ENCODE results near the gene ELL. TPM values are rescaled to one million over a fixed set of nuclear protein-coding genes. Genes with fewer than 3 reads are reported as not detected.
"Not testable (repeated sequence)": the region's sequence is repeated elsewhere in the genome, so short reads cannot be mapped to it uniquely, and the experiment has no call there.

The ELL gene
- total RNA-seq, 1 experiment from 2014 or later, result 14.6 TPM

DNA sequence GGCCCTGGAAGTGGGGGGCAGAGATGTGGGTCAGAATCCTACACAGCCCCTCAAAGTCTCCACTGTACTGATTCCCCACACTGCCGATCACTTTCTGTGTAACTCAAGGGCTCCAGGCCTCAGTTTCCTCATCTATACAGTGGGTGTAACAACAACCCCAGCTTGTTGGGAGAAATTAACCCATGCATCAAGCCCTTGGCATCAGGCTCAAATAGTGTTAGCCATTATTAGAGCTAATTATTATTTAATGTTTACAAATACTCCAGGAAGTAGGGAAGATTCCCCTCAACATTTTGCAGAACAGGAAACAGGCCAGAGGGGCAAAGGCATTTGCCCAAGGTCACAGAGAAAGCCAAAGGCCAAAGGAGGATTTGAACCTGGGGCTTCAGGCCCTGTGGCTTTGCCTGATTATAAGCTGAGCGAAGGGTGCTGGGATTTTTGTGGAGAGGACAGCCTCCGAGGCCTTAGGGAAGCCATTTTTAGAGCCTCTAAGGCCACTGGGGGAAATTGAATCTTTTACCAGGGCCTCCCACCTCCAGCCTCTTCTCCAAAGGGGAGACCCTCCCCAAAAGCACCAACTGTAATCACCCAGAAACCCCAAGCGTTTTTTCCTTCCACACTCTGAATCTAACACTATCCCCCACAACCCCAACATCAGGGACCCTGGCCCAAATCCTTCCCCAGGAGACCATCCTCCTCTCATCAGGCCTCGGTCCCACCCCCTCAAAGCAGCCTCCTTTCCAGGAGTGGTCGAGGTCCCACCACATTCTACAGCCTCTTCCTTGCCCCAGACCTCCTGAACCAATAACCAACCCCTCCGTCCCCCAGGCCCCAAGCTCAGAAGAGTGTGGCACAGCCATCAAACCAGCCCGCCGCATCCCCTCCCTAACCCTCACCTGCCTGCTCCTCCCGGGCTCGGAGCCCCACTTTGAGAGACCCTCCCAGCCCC is 20.4 kb upstream of the ELL start:
- no peaks in the 10 kb centered on the region for H3K27me3 ChIP-seq (ENCODE audit: insufficient read depth, low read depth)
- peaks cover 24% of the 10 kb centered on the region for H3K36me3 ChIP-seq (ENCODE audit: low read depth)
- BruUV-seq (replicated peaks), result no TSS peak
- no peaks in the 10 kb centered on the region for H4K20me1 ChIP-seq (ENCODE audit: insufficient read depth)
- intact Hi-C loops (cut with micrococcal nuclease; ENCODE audit: unreplicated experiment), result no loop called here
- ChIA-PET POLR2A (ENCODE audit: unreplicated experiment) (interaction anchor here (0.6 kb wide), 1 partner anchor 249 kb away, joined by 12 read pairs; no protein-coding TSS in a partner anchor), CTCF (interaction anchor here (0.6 kb wide), 1 partner anchor 152 kb away, joined by 5 read pairs; no protein-coding TSS in a partner anchor)
- H3K9me2 ChIP-seq (ENCODE audit: insufficient read depth), result no peaks in the 10 kb centered on the region
- H3K9me3 ChIP-seq (ENCODE audit: insufficient read depth, low read depth), result no peaks in the 10 kb centered on the region
- peak overlapping the region; percentile 70; the same call in 1 of the 2 replicates for H2AFZ ChIP-seq
- H3K4me3 ChIP-seq, result peak overlapping the region; percentile 86
- H3K27ac ChIP-seq, result no peak overlapping the region
- peaks cover 17% of the 10 kb centered on the region for H3K79me2 ChIP-seq (ENCODE audit: low read depth)
- TF ChIP-seq, protein P1, sequence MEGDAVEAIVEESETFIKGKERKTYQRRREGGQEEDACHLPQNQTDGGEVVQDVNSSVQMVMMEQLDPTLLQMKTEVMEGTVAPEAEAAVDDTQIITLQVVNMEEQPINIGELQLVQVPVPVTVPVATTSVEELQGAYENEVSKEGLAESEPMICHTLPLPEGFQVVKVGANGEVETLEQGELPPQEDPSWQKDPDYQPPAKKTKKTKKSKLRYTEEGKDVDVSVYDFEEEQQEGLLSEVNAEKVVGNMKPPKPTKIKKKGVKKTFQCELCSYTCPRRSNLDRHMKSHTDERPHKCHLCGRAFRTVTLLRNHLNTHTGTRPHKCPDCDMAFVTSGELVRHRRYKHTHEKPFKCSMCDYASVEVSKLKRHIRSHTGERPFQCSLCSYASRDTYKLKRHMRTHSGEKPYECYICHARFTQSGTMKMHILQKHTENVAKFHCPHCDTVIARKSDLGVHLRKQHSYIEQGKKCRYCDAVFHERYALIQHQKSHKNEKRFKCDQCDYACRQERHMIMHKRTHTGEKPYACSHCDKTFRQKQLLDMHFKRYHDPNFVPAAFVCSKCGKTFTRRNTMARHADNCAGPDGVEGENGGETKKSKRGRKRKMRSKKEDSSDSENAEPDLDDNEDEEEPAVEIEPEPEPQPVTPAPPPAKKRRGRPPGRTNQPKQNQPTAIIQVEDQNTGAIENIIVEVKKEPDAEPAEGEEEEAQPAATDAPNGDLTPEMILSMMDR (conservative IDR thresholded peaks at IDR 0.05), result no peak
- no peak for TF ChIP-seq EZH2 (IDR thresholded peaks at IDR 0.05; ENCODE audit: low read depth)
- peaks cover 6% of the 10 kb centered on the region; the same call in 1 of the 2 replicates for H3F3A ChIP-seq (ENCODE audit: insufficient read depth, low read depth)
- H3K4me2 ChIP-seq, result peak overlapping the region; percentile 99
- DNase-seq, result no peak
- H3K4me1 ChIP-seq (replicated peaks; ENCODE audit: insufficient read depth), result peaks cover 10% of the 10 kb centered on the region; the same call in 1 of the 2 replicates

DNA sequence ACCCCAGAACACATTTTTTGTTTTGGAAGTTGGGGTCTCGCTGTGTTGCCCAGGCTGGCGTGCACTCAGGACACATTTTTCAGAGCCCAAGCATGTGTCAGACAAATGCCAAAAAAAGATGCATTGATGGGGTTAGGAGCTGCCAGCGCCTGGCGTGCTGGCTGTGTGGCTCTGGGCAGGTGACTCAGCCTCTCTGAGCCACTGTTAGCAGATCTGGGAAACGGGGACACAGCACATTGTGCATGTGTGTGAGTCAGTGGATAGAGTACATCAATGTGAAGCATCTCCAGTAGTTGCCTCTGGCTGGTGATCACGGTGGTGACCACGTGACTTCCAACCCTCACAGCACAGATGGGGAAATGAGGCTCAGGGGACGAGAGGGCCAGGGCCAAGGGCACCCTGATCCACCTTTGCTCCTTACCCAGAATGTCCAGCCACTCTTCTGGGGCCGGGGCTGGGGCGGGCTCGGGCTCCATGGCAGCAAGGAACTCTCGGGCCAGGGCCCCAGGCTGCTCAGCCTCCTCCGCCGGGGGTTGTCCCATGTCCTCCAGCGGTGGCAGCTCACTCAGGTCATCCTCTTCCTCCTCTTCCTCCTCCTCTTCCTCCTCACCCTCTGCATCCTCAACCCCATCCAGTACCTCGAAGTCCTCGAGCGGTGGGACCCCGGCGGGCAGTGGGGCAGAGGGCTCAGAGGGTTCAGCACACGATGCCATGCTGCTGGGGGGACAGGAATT is 19.6 kb upstream of the ELL start:
- H3K4me2 ChIP-seq, result peak overlapping the region; percentile 99; the same call in 1 of the 2 replicates
- POLR2A ChIA-PET (ENCODE audit: unreplicated experiment), result no interaction called here
- no peaks in the 10 kb centered on the region for H3K9me2 ChIP-seq (ENCODE audit: insufficient read depth)

DNA sequence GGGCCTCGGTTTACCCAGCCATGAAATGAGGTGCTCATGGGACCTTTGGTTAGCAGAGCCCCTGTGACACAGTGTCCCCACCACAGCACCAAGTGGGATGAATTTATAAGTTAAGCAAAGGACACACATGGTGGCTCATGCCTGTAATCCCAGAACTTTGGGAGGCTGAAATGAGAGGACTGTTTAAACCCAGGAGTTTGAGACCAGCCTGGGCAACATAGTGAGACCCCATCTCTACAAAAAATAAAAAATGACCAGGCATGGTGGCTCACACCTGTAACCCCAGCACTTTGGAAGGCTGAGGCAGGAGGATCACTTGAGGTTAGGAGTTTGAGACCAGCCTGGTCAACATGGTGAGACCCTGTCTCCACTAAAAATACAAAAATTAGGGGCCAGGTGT is 18.3 kb upstream of the ELL start:
- H3K4me2 ChIP-seq; DNase-seq; H3F3A ChIP-seq (ENCODE audit: insufficient read depth, low read depth); POLR2A ChIA-PET (ENCODE audit: unreplicated experiment); H3K4me3 ChIP-seq; H3K4me1 ChIP-seq (replicated peaks; ENCODE audit: insufficient read depth); H4K20me1 ChIP-seq (ENCODE audit: insufficient read depth); H3K9me3 ChIP-seq (ENCODE audit: insufficient read depth, low read depth); intact Hi-C loops (cut with micrococcal nuclease; ENCODE audit: unreplicated experiment); H2AFZ ChIP-seq; H3K27me3 ChIP-seq (ENCODE audit: insufficient read depth, low read depth); H3K9me2 ChIP-seq (ENCODE audit: insufficient read depth); H3K27ac ChIP-seq; BruUV-seq (replicated peaks); CTCF ChIA-PET: not testable (repeated sequence)
- Histone ChIP-seq H3K36me3 (ENCODE audit: low read depth) (peaks cover 32% of the 10 kb centered on the region), H3K79me2 (ENCODE audit: low read depth) (peaks cover 17% of the 10 kb centered on the region)

More for the DNA sequence above, 19.6 kb upstream of the ELL start:
- no peaks in the 10 kb centered on the region for H4K20me1 ChIP-seq (ENCODE audit: insufficient read depth)
- peaks cover 6% of the 10 kb centered on the region; the same call in 1 of the 2 replicates for H3F3A ChIP-seq (ENCODE audit: insufficient read depth, low read depth)
- TF ChIP-seq, protein P1 (conservative IDR thresholded peaks at IDR 0.05), result no peak
- no peak for TF ChIP-seq EZH2 (IDR thresholded peaks at IDR 0.05; ENCODE audit: low read depth)
- H3K36me3 ChIP-seq (ENCODE audit: low read depth), result peaks cover 26% of the 10 kb centered on the region
- no peak overlapping the region for H2AFZ ChIP-seq
- no peaks in the 10 kb centered on the region for H3K9me3 ChIP-seq (ENCODE audit: insufficient read depth, low read depth)
- peaks cover 10% of the 10 kb centered on the region; the same call in 1 of the 2 replicates for H3K4me1 ChIP-seq (replicated peaks; ENCODE audit: insufficient read depth)
- H3K27ac ChIP-seq, result no peak overlapping the region
- CTCF ChIA-PET, result no interaction called here
- no peak overlapping the region; the same call in 1 of the 2 replicates for H3K4me3 ChIP-seq
- H3K79me2 ChIP-seq (ENCODE audit: low read depth), result peaks cover 17% of the 10 kb centered on the region
- BruUV-seq (replicated peaks), result TSS peak; percentile 10
- intact Hi-C loops (cut with micrococcal nuclease; ENCODE audit: unreplicated experiment), result no loop called here
- no peak for DNase-seq
- H3K27me3 ChIP-seq (ENCODE audit: insufficient read depth, low read depth), result no peaks in the 10 kb centered on the region
